PC-9 (cell line): ENCODE data around the gene ALX4. TPM values are rescaled to one million over a fixed set of nuclear protein-coding genes. Genes with fewer than 3 reads are reported as not detected.

ENCODE experiments used
- BruUV-seq: library from RNA; stranded (reverse); fragments of 400-500 nt; replicated peaks from 2 replicates; lab custom pipeline; 2021; lab: Mats Ljungman, UMichigan
- CTCF ChIA-PET: fragments of 300-600 bp; sonication (Branson Sonifier 250); formaldehyde crosslinking; loops from one replicate; lab custom pipeline; 2022; ENCODE audit warnings: antibody characterized with exemption; lab: Charles Lee
- POLR2A ChIA-PET: fragments of 300-600 bp; sonication (Branson Sonifier 250); formaldehyde crosslinking; loops from one replicate; lab custom pipeline; 2022; ENCODE audit warnings: antibody characterized with exemption; ENCODE audit not compliant: unreplicated experiment; lab: Charles Lee
- DNase-seq, 2 experiments: peaks; one replicate each; pipeline versions ENCODE4 v3.0.0 to v3.0.0-alpha.2; 2015 to 2022; ENCODE audit warnings: mixed read lengths in 1 of 2
- H2AFZ ChIP-seq: fragments of 200-600 bp; sonication (generic); 2 replicates; pipeline ENCODE4 v1.8.1; 2017; ENCODE audit warnings: antibody characterized with exemption
- H3F3A ChIP-seq: fragments of 200-600 bp; sonication (generic); 2 replicates; pipeline ENCODE4 v1.8.1; 2017; ENCODE audit warnings: antibody characterized with exemption, mild to moderate bottlenecking, low read depth; ENCODE audit not compliant: insufficient read depth
- H3K27ac ChIP-seq: fragments of 200-600 bp; sonication (generic); 2 replicates; pipeline ENCODE4 v1.6.1; 2016; ENCODE audit warnings: mixed run types
- H3K27me3 ChIP-seq: fragments of 200-600 bp; sonication (generic); 2 replicates; pipeline ENCODE4 v1.6.1; 2016; ENCODE audit warnings: low read depth, mixed run types; ENCODE audit not compliant: insufficient read depth
- H3K36me3 ChIP-seq: fragments of 200-600 bp; sonication (generic); 2 replicates; pipeline ENCODE4 v1.6.1; 2016; ENCODE audit warnings: low read depth, mixed run types
- H3K4me1 ChIP-seq: fragments of 200-600 bp; sonication (generic); replicated peaks from 2 replicates; pipeline ENCODE4 v1.6.1; 2016; ENCODE audit warnings: mixed run types; ENCODE audit not compliant: insufficient read depth
- H3K4me2 ChIP-seq: fragments of 200-600 bp; sonication (generic); 2 replicates; pipeline ENCODE4 v1.6.1; 2017; ENCODE audit warnings: mixed run types
- H3K4me3 ChIP-seq: fragments of 200-600 bp; sonication (generic); 2 replicates; pipeline ENCODE4 v1.6.1; 2016; ENCODE audit warnings: mixed run types
- H3K79me2 ChIP-seq: fragments of 200-600 bp; sonication (generic); 2 replicates; pipeline ENCODE4 v1.6.1; 2017; ENCODE audit warnings: low read depth, mixed run types
- H3K9me2 ChIP-seq: fragments of 200-600 bp; sonication (generic); 2 replicates; pipeline ENCODE4 v1.8.1; 2017; ENCODE audit warnings: mild to moderate bottlenecking; ENCODE audit not compliant: insufficient read depth
- H3K9me3 ChIP-seq: fragments of 200-600 bp; sonication (generic); 2 replicates; pipeline ENCODE4 v1.8.1; 2016; ENCODE audit warnings: low read depth; ENCODE audit not compliant: insufficient read depth
- H4K20me1 ChIP-seq: fragments of 200-600 bp; sonication (generic); 2 replicates; pipeline ENCODE4 v1.8.1; 2017; ENCODE audit not compliant: insufficient read depth
- CTCF ChIP-seq: fragments of 200-600 bp; sonication (generic); conservative IDR thresholded peaks from 2 replicates; pipeline ENCODE4 v1.6.1; 2017; ENCODE audit warnings: mixed run types, antibody characterized with exemption, mild to moderate bottlenecking, moderate library complexity
- EZH2 ChIP-seq: fragments of 200-600 bp; sonication (generic); IDR thresholded peaks from 2 replicates; pipeline ENCODE4 v1.8.0; 2017; ENCODE audit warnings: antibody characterized with exemption, low read depth
- intact Hi-C: fragments of 100-400 bp; cut with micrococcal nuclease; formaldehyde crosslinking; loops from one replicate; pipeline ENCODE4 v1.10.0; 2022; ENCODE audit not compliant: unreplicated experiment
- total RNA-seq: library from RNA; stranded (reverse); gene quantifications from 2 replicates; pipeline ENCODE4 v1.2.3, GENCODE V29; 2021

Gene ALX4
- total RNA-seq, 1 experiment from 2014 or later: not detected

DNA sequence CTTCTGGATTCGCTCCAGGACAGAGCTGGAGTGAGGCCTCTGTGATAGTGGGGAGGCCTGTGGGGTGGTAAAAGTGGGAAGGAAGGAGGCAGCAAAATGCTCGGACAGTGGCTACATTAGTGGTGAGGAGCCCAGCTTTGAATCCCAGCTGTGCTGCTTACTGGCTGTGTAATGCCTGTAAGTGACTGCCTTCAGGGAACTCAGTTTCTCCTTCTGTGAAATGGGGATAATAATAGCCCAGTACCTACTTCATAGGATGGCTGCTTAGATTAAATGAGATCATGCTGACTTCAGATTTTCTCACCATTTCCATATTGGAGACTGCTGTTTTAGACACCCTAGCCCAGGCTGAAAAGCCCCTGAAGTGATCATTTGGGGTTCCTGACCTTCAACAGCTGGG, 8.4 kb upstream of the ALX4 start:
- no peaks in the 10 kb centered on the region for H3K79me2 ChIP-seq
- no peak overlapping the region for H3K27ac ChIP-seq
- H3K4me2 ChIP-seq: no peak overlapping the region
- CTCF ChIA-PET: no interaction called here
- H3F3A ChIP-seq: no peaks in the 10 kb centered on the region
- POLR2A ChIA-PET: no interaction called here
- no peak overlapping the region for H3K4me3 ChIP-seq
- no peak overlapping the region for H2AFZ ChIP-seq
- no peak for DNase-seq
- H3K9me3 ChIP-seq: no peaks in the 10 kb centered on the region
- TF ChIP-seq EZH2: no peak
- TF ChIP-seq CTCF: no peak
- intact Hi-C loops: no loop called here
- peaks cover 94% of the 10 kb centered on the region for H3K27me3 ChIP-seq
- BruUV-seq: no TSS peak
- no peaks in the 10 kb centered on the region for H3K36me3 ChIP-seq
- H3K9me2 ChIP-seq: no peaks in the 10 kb centered on the region
- H4K20me1 ChIP-seq: no peaks in the 10 kb centered on the region
- H3K4me1 ChIP-seq: no peaks in the 10 kb centered on the region

- Histone ChIP-seq H3K36me3 (no peaks in the 10 kb centered on the region), H3F3A (0 out of 2 replicates have a peak, but pooled peaks cover 5% of the 10 kb centered on the region), H3K9me2 (no peaks in the 10 kb centered on the region), H2AFZ (no peak overlapping the region), H3K4me3 (no peak overlapping the region), H3K4me2 (no peak overlapping the region), H4K20me1 (no peaks in the 10 kb centered on the region), H3K27me3 (peaks cover 83% of the 10 kb centered on the region), H3K27ac (no peak overlapping the region), H3K4me1 (no peaks in the 10 kb centered on the region), H3K9me3 (no peaks in the 10 kb centered on the region), H3K79me2 (no peaks in the 10 kb centered on the region)
- BruUV-seq: no TSS peak
- no peak for DNase-seq
- intact Hi-C loops: no loop called here
- TF ChIP-seq EZH2: no peak
- TF ChIP-seq CTCF: no peak
- CTCF ChIA-PET: interaction anchor here (0.6 kb wide), 1 partner anchor 917 kb away, joined by 3 read pairs; no protein-coding TSS in a partner anchor
- POLR2A ChIA-PET: no interaction called here
Measured at GRCh38 chr11:44316659-44317240, 6.8 kb upstream of the ALX4 start.

DNA sequence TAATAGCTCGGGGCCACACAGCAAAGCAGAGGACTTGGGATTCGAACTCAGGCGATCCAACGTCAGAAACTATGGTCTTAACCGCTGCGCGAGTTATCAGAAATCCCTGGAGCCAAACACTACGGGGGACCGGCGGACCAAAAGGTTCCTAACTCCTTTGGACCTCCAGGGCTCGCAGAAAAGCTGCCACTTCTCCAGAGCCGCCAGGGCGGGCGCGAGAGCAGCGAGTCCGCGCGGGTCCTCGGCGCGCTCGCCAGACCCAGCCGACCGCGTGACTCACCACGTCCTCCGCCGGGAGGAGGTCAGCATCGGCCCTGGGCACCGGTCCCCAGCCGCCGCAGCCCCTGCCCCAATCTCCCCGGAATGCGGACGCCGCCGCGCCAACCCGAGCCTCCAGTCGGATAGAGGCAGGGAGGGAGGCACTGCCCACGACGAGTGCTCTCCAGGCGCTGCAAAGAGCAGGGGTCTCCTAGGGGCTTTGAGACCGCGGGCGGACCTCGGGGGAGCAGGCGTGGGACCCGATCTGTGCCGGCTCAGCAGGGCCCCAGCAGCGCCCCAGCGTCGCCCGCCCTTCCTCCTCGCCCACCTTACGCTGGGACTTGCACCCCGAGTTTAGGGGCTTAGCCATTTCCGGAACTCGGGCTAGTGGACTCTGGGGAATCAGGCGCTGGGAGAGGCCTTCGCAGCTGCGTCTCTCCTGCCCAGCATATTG, 6.2 kb upstream of the ALX4 start:
- Histone ChIP-seq H3K27me3 (peaks cover 79% of the 10 kb centered on the region), H3K27ac (no peak overlapping the region), H3K9me2 (no peaks in the 10 kb centered on the region), H3K4me2 (no peak overlapping the region), H3F3A (0 out of 2 replicates have a peak, but pooled peaks cover 5% of the 10 kb centered on the region), H3K4me3 (no peak overlapping the region), H3K79me2 (no peaks in the 10 kb centered on the region), H4K20me1 (no peaks in the 10 kb centered on the region), H2AFZ (no peak overlapping the region), H3K9me3 (no peaks in the 10 kb centered on the region), H3K4me1 (no peaks in the 10 kb centered on the region), H3K36me3 (no peaks in the 10 kb centered on the region)
- intact Hi-C loops: no loop called here
- TF ChIP-seq CTCF: no peak
- no peak for TF ChIP-seq EZH2
- DNase-seq: no peak
- BruUV-seq: no TSS peak
- ChIA-PET CTCF (interaction anchor here (0.6 kb wide), 1 partner anchor 918 kb away, joined by 3 read pairs; no protein-coding TSS in a partner anchor), POLR2A (no interaction called here)
